NCI-H146 treated with DMSO at 0.1 percent for 48 hours (cell line): ENCODE data around the gene GPR25.

ENCODE experiments used
- DNase-seq: peaks from one replicate; lab custom pipeline; 2025; ENCODE audit not compliant: unreplicated experiment; lab: John Stamatoyannopoulos, UW

GPR25 gene

GRCh38 chr1:200872446-200873115 lies at the start of gene GPR25:
GPR25 (plus strand) TSS chr1:200872981; CDS start chr1:200873038, 57 bp downstream.
- DNase-seq: no peak

GRCh38 chr1:200831091-200831490 lies 41.7 kb upstream of the GPR25 start:
- DNase-seq: peak; percentile 17

GRCh38 chr1:200834383-200834782 lies 38.4 kb upstream of the GPR25 start:
- no peak for DNase-seq

- DNase-seq: no peak
These were observed 36.6 kb upstream of the GPR25 start for GRCh38 chr1:200836213-200836612.

GRCh38 chr1:200837931-200838571 lies 34.7 kb upstream of the GPR25 start:
- no peak for DNase-seq

GRCh38 chr1:200838676-200839445 lies 33.9 kb upstream of the GPR25 start:
- DNase-seq: no peak

GRCh38 chr1:200845360-200845759 lies 27.4 kb upstream of the GPR25 start:
- no peak for DNase-seq

GRCh38 chr1:200846398-200846797 lies 26.4 kb upstream of the GPR25 start:
- no peak for DNase-seq

GRCh38 chr1:200849430-200849829 lies 23.4 kb upstream of the GPR25 start:
- no peak for DNase-seq

GRCh38 chr1:200850554-200850953 lies 22.2 kb upstream of the GPR25 start:
- no peak for DNase-seq

- no peak for DNase-seq
These were observed 15.9 kb upstream of the GPR25 start for GRCh38 chr1:200856716-200857357.

GRCh38 chr1:200857804-200858203 lies 15.0 kb upstream of the GPR25 start:
- no peak for DNase-seq

- DNase-seq: no peak
These were observed 10.7 kb upstream of the GPR25 start for GRCh38 chr1:200861937-200862647.

- no peak for DNase-seq
These were observed 9.9 kb upstream of the GPR25 start for GRCh38 chr1:200862713-200863415.

- no peak for DNase-seq
These were observed 6.7 kb upstream of the GPR25 start for GRCh38 chr1:200866116-200866515.

GRCh38 chr1:200866521-200866920 lies 6.3 kb upstream of the GPR25 start:
- DNase-seq: no peak

- DNase-seq: no peak
These were observed 5.6 kb upstream of the GPR25 start for GRCh38 chr1:200867018-200867811.

GRCh38 chr1:200869376-200869752 lies 3.4 kb upstream of the GPR25 start:
- DNase-seq: no peak

- no peak for DNase-seq
These were observed 2.9 kb upstream of the GPR25 start for GRCh38 chr1:200869753-200870391.
